WTC11 (cell line): ENCODE measurements around the gene CDK5. TPM values are rescaled to one million over a fixed set of nuclear protein-coding genes. Genes with fewer than 3 reads are reported as not detected.

Source experiments
- AFF4 ChIP-seq: sonication (generic); formaldehyde crosslinking; IDR thresholded peaks from 2 replicates; pipeline ENCODE4 v1.8.1; 2023; ENCODE audit warnings: mild to moderate bottlenecking, missing genetic modification reagents, borderline replicate concordance
- ELF4 ChIP-seq: sonication (generic); formaldehyde crosslinking; IDR thresholded peaks from 2 replicates; pipeline ENCODE4 v1.8.1; 2022; ENCODE audit warnings: low read depth, mild to moderate bottlenecking, moderate library complexity, missing genetic modification reagents
- FOXK1 ChIP-seq: sonication (generic); formaldehyde crosslinking; IDR thresholded peaks from 2 replicates; pipeline ENCODE4 v1.8.0; 2022; ENCODE audit warnings: mild to moderate bottlenecking, moderate library complexity, missing genetic modification reagents
- FOXP1 ChIP-seq: sonication (generic); formaldehyde crosslinking; IDR thresholded peaks from 2 replicates; pipeline ENCODE4 v1.8.0; 2022; ENCODE audit warnings: missing genetic modification reagents, mild to moderate bottlenecking, moderate library complexity, borderline replicate concordance
- HMGA2 ChIP-seq: fragments of 250-450 bp; sonication (Bioruptor Pico); IDR thresholded peaks from 2 replicates; pipeline ENCODE4 v1.4.0; 2021; ENCODE audit warnings: mild to moderate bottlenecking, moderate library complexity
- HMGXB4 ChIP-seq: sonication (generic); formaldehyde crosslinking; IDR thresholded peaks from 2 replicates; pipeline ENCODE4 v1.8.1; 2023; ENCODE audit warnings: mild to moderate bottlenecking, moderate library complexity, missing genetic modification reagents
- IRF2 ChIP-seq: sonication (generic); formaldehyde crosslinking; IDR thresholded peaks from 2 replicates; pipeline ENCODE4 v1.8.0; 2022; ENCODE audit warnings: low read depth, missing genetic modification reagents, borderline replicate concordance
- NFE2L1 ChIP-seq: sonication (generic); formaldehyde crosslinking; IDR thresholded peaks from 2 replicates; pipeline ENCODE4 v1.8.1; 2023; ENCODE audit warnings: missing genetic modification reagents
- OVOL2 ChIP-seq: fragments of 250-450 bp; sonication (Bioruptor Pico); IDR thresholded peaks from 2 replicates; pipeline ENCODE4 v1.9.0; 2021; ENCODE audit warnings: mild to moderate bottlenecking, borderline replicate concordance
- PRRX2 ChIP-seq: fragments of 250-450 bp; sonication (Bioruptor Pico); IDR thresholded peaks from 2 replicates; pipeline ENCODE4 v1.8.0; 2021; ENCODE audit warnings: mild to moderate bottlenecking
- SMAD3 ChIP-seq: sonication (generic); formaldehyde crosslinking; IDR thresholded peaks from 2 replicates; pipeline ENCODE4 v1.8.0; 2022; ENCODE audit warnings: missing genetic modification reagents, mild to moderate bottlenecking, borderline replicate concordance
- SOX15 ChIP-seq: fragments of 250-450 bp; sonication (Bioruptor Pico); IDR thresholded peaks from 2 replicates; pipeline ENCODE4 v1.9.0; 2021; ENCODE audit warnings: mild to moderate bottlenecking
- ZBTB21 ChIP-seq: sonication (generic); formaldehyde crosslinking; IDR thresholded peaks from 2 replicates; pipeline ENCODE4 v1.8.1; 2023; ENCODE audit warnings: mild to moderate bottlenecking, missing genetic modification reagents, borderline replicate concordance
- ZNF121 ChIP-seq: sonication (generic); formaldehyde crosslinking; IDR thresholded peaks from 2 replicates; pipeline ENCODE4 v1.8.0; 2023; ENCODE audit warnings: missing genetic modification reagents
- ZNF138 ChIP-seq: sonication (generic); formaldehyde crosslinking; conservative IDR thresholded peaks from 2 replicates; pipeline ENCODE4 v1.8.1; 2022; ENCODE audit warnings: mild to moderate bottlenecking, moderate library complexity, missing genetic modification reagents
- ZNF219 ChIP-seq: sonication (generic); formaldehyde crosslinking; IDR thresholded peaks from 2 replicates; pipeline ENCODE4 v1.8.0; 2023; ENCODE audit warnings: missing genetic modification reagents, mild to moderate bottlenecking, borderline replicate concordance
- ZNF317 ChIP-seq: sonication (generic); formaldehyde crosslinking; IDR thresholded peaks from 2 replicates; pipeline ENCODE4 v1.8.1; 2023; ENCODE audit warnings: low read depth, mild to moderate bottlenecking, moderate library complexity, missing genetic modification reagents, borderline replicate concordance
- ZNF396 ChIP-seq: fragments of 250-450 bp; sonication (Bioruptor Pico); IDR thresholded peaks from 2 replicates; pipeline ENCODE4 v1.8.0; 2021; ENCODE audit warnings: mild to moderate bottlenecking, moderate library complexity, borderline replicate concordance
- total RNA-seq: library from RNA; stranded (reverse); gene quantifications from 3 replicates; pipeline ENCODE4 v1.2.3, GENCODE V29; 2021
- TF ChIP-seq, protein P1 (sequence below): fragments of 200-600 bp; IDR thresholded peaks from 2 replicates; pipeline ENCODE4 v1.8.0; 2022; ENCODE audit warnings: antibody characterized with exemption
- TF ChIP-seq, protein P2 (sequence below): fragments of 250-450 bp; sonication (Bioruptor Pico); IDR thresholded peaks from 2 replicates; pipeline ENCODE4 v1.8.0; 2021; ENCODE audit warnings: mild to moderate bottlenecking
- TF ChIP-seq, protein P3 (sequence below): fragments of 250-450 bp; sonication (Bioruptor Pico); IDR thresholded peaks from 2 replicates; pipeline ENCODE4 v2.1.2; 2022; ENCODE audit warnings: mild to moderate bottlenecking, moderate library complexity
- TF ChIP-seq, protein P4 (sequence below): sonication (generic); formaldehyde crosslinking; IDR thresholded peaks from 2 replicates; pipeline ENCODE4 v1.8.1; 2023; ENCODE audit warnings: mild to moderate bottlenecking, missing genetic modification reagents, moderate library complexity
- TF ChIP-seq, protein P5 (sequence below): fragments of 250-450 bp; sonication (Bioruptor Pico); IDR thresholded peaks from 2 replicates; pipeline ENCODE4 v1.9.0; 2021; ENCODE audit warnings: mild to moderate bottlenecking

Gene CDK5
- total RNA-seq, 1 experiment from 2014 or later: 27.8 TPM

DNA sequence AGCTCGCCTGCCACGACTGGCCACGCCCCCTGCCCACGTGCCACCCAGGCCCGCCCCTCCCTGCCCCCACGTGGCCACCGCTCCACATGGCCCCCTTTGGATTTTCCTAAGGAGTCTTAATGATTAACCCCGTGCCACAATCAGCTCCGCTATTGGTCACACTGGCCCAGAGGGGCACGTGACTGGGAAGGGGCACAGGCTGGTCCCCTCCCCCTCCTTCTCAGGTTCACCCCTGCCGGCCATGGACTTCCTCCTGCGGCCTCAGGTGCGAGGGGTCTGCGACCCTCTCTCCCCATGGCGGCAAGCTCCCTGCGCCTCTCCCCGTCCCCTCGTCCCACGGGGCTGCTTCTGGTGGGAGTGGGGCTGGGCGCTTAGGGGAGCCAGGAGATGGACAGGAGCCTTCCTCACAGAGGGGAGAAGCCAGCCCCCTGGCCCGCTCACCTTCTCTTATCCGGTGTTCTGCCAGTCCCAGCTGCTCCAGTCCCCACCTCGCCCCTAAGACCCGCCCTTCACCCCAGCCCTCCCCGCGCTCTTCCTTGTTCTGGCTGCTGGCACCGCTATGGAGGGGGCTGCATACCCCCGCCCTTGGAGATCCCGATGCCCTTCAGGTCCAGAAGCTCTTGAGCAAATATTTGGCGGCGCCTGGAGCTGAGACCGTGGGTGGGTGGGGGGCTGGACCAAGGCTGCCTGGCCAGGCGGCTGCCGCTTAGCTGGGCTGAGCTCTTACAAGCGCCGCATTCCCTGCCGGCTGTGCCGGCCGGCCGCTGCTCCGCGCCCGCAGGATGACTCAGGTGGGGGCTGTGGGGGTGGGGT lies 4.9 kb upstream of the CDK5 start (continued):
- TF ChIP-seq HMGXB4 (CRISPR knock-in tag): 0 out of 2 replicates have a peak, but pooled peaks have one; percentile 19
- TF ChIP-seq, protein P1, sequence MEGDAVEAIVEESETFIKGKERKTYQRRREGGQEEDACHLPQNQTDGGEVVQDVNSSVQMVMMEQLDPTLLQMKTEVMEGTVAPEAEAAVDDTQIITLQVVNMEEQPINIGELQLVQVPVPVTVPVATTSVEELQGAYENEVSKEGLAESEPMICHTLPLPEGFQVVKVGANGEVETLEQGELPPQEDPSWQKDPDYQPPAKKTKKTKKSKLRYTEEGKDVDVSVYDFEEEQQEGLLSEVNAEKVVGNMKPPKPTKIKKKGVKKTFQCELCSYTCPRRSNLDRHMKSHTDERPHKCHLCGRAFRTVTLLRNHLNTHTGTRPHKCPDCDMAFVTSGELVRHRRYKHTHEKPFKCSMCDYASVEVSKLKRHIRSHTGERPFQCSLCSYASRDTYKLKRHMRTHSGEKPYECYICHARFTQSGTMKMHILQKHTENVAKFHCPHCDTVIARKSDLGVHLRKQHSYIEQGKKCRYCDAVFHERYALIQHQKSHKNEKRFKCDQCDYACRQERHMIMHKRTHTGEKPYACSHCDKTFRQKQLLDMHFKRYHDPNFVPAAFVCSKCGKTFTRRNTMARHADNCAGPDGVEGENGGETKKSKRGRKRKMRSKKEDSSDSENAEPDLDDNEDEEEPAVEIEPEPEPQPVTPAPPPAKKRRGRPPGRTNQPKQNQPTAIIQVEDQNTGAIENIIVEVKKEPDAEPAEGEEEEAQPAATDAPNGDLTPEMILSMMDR: no peak
- no peak for TF ChIP-seq SMAD3 (CRISPR knock-in tag)
- no peak for TF ChIP-seq IRF2
- TF ChIP-seq ZNF219 (CRISPR knock-in tag): no peak
- no peak for TF ChIP-seq SOX15
- peak; percentile 88 for TF ChIP-seq FOXP1 (CRISPR knock-in tag)
- no peak for TF ChIP-seq AFF4 (CRISPR knock-in tag)
- TF ChIP-seq, protein P2, sequence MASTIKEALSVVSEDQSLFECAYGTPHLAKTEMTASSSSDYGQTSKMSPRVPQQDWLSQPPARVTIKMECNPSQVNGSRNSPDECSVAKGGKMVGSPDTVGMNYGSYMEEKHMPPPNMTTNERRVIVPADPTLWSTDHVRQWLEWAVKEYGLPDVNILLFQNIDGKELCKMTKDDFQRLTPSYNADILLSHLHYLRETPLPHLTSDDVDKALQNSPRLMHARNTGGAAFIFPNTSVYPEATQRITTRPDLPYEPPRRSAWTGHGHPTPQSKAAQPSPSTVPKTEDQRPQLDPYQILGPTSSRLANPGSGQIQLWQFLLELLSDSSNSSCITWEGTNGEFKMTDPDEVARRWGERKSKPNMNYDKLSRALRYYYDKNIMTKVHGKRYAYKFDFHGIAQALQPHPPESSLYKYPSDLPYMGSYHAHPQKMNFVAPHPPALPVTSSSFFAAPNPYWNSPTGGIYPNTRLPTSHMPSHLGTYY (CRISPR knock-in tag): no peak
- TF ChIP-seq, protein P3, sequence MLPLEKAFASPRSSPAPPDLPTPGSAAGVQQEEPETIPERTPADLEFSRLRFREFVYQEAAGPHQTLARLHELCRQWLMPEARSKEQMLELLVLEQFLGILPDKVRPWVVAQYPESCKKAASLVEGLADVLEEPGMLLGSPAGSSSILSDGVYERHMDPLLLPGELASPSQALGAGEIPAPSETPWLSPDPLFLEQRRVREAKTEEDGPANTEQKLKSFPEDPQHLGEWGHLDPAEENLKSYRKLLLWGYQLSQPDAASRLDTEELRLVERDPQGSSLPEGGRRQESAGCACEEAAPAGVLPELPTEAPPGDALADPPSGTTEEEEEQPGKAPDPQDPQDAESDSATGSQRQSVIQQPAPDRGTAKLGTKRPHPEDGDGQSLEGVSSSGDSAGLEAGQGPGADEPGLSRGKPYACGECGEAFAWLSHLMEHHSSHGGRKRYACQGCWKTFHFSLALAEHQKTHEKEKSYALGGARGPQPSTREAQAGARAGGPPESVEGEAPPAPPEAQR (CRISPR knock-in tag): no peak
- TF ChIP-seq ZNF396 (CRISPR knock-in tag): no peak
- no peak for TF ChIP-seq ELF4 (CRISPR knock-in tag)
- peak; percentile 61; the same call in 1 of the 2 replicates for TF ChIP-seq FOXK1 (CRISPR knock-in tag)
- no peak for TF ChIP-seq ZNF121 (CRISPR knock-in tag)
- no peak for TF ChIP-seq HMGA2 (CRISPR knock-in tag)
- TF ChIP-seq ZBTB21 (CRISPR knock-in tag): no peak
- no peak for TF ChIP-seq ZNF138 (CRISPR knock-in tag)
- TF ChIP-seq, protein P4, sequence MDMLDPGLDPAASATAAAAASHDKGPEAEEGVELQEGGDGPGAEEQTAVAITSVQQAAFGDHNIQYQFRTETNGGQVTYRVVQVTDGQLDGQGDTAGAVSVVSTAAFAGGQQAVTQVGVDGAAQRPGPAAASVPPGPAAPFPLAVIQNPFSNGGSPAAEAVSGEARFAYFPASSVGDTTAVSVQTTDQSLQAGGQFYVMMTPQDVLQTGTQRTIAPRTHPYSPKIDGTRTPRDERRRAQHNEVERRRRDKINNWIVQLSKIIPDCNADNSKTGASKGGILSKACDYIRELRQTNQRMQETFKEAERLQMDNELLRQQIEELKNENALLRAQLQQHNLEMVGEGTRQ: peak; percentile 98
- TF ChIP-seq NFE2L1: 0 out of 2 replicates have a peak, but pooled peaks have one; percentile 44
- no peak for TF ChIP-seq PRRX2 (CRISPR knock-in tag)
- TF ChIP-seq ZNF317 (CRISPR knock-in tag): no peak
- TF ChIP-seq, protein P5, sequence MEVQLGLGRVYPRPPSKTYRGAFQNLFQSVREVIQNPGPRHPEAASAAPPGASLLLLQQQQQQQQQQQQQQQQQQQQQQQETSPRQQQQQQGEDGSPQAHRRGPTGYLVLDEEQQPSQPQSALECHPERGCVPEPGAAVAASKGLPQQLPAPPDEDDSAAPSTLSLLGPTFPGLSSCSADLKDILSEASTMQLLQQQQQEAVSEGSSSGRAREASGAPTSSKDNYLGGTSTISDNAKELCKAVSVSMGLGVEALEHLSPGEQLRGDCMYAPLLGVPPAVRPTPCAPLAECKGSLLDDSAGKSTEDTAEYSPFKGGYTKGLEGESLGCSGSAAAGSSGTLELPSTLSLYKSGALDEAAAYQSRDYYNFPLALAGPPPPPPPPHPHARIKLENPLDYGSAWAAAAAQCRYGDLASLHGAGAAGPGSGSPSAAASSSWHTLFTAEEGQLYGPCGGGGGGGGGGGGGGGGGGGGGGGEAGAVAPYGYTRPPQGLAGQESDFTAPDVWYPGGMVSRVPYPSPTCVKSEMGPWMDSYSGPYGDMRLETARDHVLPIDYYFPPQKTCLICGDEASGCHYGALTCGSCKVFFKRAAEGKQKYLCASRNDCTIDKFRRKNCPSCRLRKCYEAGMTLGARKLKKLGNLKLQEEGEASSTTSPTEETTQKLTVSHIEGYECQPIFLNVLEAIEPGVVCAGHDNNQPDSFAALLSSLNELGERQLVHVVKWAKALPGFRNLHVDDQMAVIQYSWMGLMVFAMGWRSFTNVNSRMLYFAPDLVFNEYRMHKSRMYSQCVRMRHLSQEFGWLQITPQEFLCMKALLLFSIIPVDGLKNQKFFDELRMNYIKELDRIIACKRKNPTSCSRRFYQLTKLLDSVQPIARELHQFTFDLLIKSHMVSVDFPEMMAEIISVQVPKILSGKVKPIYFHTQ (CRISPR knock-in tag): no peak
- TF ChIP-seq OVOL2 (CRISPR knock-in tag): no peak
- TF ChIP-seq, all 79 proteins: peak for 16
